MCF 10A (cell line): ENCODE results near the gene GNB1L. TPM values are rescaled to one million over a fixed set of nuclear protein-coding genes. Genes with fewer than 3 reads are reported as not detected.

Experiments used
- BruUV-seq: library from RNA; stranded (reverse); fragments of 400-500 nt; replicated peaks from 2 replicates; lab custom pipeline; 2021; lab: Mats Ljungman, UMichigan
- CTCF ChIA-PET: fragments of 300-600 bp; sonication (Branson Sonifier 250); formaldehyde crosslinking; extraction: SDS; loops from one replicate; lab custom pipeline; 2021; ENCODE audit warnings: antibody characterized with exemption, inconsistent platforms; lab: Yijun Ruan, JAX
- POLR2A ChIA-PET: fragments of 300-600, 350-650 bp; sonication (Branson Sonifier 250); formaldehyde crosslinking; extraction: SDS; loops from one replicate; lab custom pipeline; 2020; ENCODE audit warnings: antibody characterized with exemption, inconsistent platforms; lab: Yijun Ruan, JAX
- DNase-seq: peaks from one replicate; pipeline ENCODE4 v3.0.0-alpha.2; 2018; ENCODE audit not compliant: unreplicated experiment
- H3K27ac Mint-ChIP-seq: one replicate; pipeline ENCODE4 v1.8.0; 2022; ENCODE audit warnings: mild to moderate bottlenecking, low read depth, mixed read lengths; ENCODE audit not compliant: unreplicated experiment
- H3K27me3 Mint-ChIP-seq: one replicate; pipeline ENCODE4 v1.8.0; 2022; ENCODE audit warnings: mixed read lengths; ENCODE audit not compliant: insufficient read depth, unreplicated experiment
- H3K36me3 Mint-ChIP-seq: one replicate; pipeline ENCODE4 v1.8.0; 2022; ENCODE audit warnings: mild to moderate bottlenecking, moderate library complexity, mixed read lengths; ENCODE audit not compliant: insufficient read depth, unreplicated experiment
- H3K4me1 Mint-ChIP-seq: one replicate; pipeline ENCODE4 v1.8.0; 2022; ENCODE audit warnings: mixed read lengths; ENCODE audit not compliant: insufficient read depth, unreplicated experiment
- H3K4me3 Mint-ChIP-seq: one replicate; pipeline ENCODE4 v1.8.0; 2022; ENCODE audit warnings: mild to moderate bottlenecking, moderate library complexity, mixed read lengths; ENCODE audit not compliant: unreplicated experiment
- H3K9me3 Mint-ChIP-seq: one replicate; pipeline ENCODE4 v1.8.0; 2022; ENCODE audit warnings: mixed read lengths; ENCODE audit not compliant: unreplicated experiment
- CTCF ChIP-seq: fragments of 200-600 bp; IDR thresholded peaks from one replicate; pipeline ENCODE4 v1.8.0; 2022; ENCODE audit warnings: antibody characterized with exemption, mild to moderate bottlenecking; ENCODE audit not compliant: unreplicated experiment
- intact Hi-C: fragments of 100-400 bp; cut with micrococcal nuclease; formaldehyde crosslinking; loops from 2 replicates; pipeline ENCODE4 v1.14.1; 2022
- total RNA-seq: library from RNA; stranded (reverse); gene quantifications from 2 replicates; pipeline ENCODE4 v1.2.3, GENCODE V29; 2022

The GNB1L gene
- total RNA-seq, 1 experiment from 2014 or later, result 4.3 TPM

- Mint-ChIP-seq H3K27ac (peak overlapping the region; percentile 86), H3K36me3 (peaks cover 28% of the 10 kb centered on the region), H3K27me3 (no peaks in the 10 kb centered on the region), H3K4me1 (peaks cover 21% of the 10 kb centered on the region), H3K9me3 (no peaks in the 10 kb centered on the region), H3K4me3 (peak overlapping the region; percentile 86)
- DNase-seq, result no peak
- intact Hi-C loops, result loop anchor here (1.0 to 2.0 kb wide), 3 partner anchors 27 to 56 kb away; no protein-coding TSS in a partner anchor
- CTCF ChIA-PET, result interaction anchor here (0.6 kb wide), 2 partner anchors 23 to 48 kb away, joined by 3 read pairs; no protein-coding TSS in a partner anchor
- TF ChIP-seq CTCF, result no peak
- POLR2A ChIA-PET, result interaction anchor here (0.7 to 3.8 kb wide), 17 partner anchors 11 to 938 kb away, joined by 3 to 53 read pairs (median 7); partner anchors contain the start of gene TRMT2A
- BruUV-seq, result no TSS peak
Observed at GRCh38 chr22:19853879-19854777, 546 bp downstream of the GNB1L start.

- H3K27me3 Mint-ChIP-seq, result no peaks in the 10 kb centered on the region
- TF ChIP-seq CTCF, result no peak
- DNase-seq, result no peak
- intact Hi-C loops, result no loop called here
- ChIA-PET CTCF (interaction anchor here (0.6 kb wide), 1 partner anchor 47 kb away, joined by 3 read pairs; no protein-coding TSS in a partner anchor), POLR2A (interaction anchor here (0.7 to 3.8 kb wide), 7 partner anchors 12 to 937 kb away, joined by 3 to 53 read pairs (median 16); no protein-coding TSS in a partner anchor)
- H3K9me3 Mint-ChIP-seq, result no peaks in the 10 kb centered on the region
- peak overlapping the region; percentile 86 for H3K27ac Mint-ChIP-seq
- H3K4me1 Mint-ChIP-seq, result peaks cover 28% of the 10 kb centered on the region
- peak overlapping the region; percentile 86 for H3K4me3 Mint-ChIP-seq
- peaks cover 36% of the 10 kb centered on the region for H3K36me3 Mint-ChIP-seq
- BruUV-seq, result no TSS peak
Observed at GRCh38 chr22:19853058-19853878, 1.4 kb downstream of the GNB1L start.

GRCh38 chr22:19852177-19852781, 2.4 kb downstream of the GNB1L start:
- intact Hi-C loops, result no loop called here
- BruUV-seq, result no TSS peak
- no peak for DNase-seq
- ChIA-PET POLR2A (interaction anchor here (0.7 to 1.2 kb wide), 2 partner anchors 62 to 96 kb away, joined by 3 to 5 read pairs; no protein-coding TSS in a partner anchor), CTCF (interaction anchor here (1.0 to 1.7 kb wide), 4 partner anchors 29 to 122 kb away, joined by 4 to 6 read pairs (median 4); no protein-coding TSS in a partner anchor)
- peak overlapping the region; percentile 86 for H3K4me3 Mint-ChIP-seq
- H3K27me3 Mint-ChIP-seq, result no peaks in the 10 kb centered on the region
- TF ChIP-seq CTCF, result no peak
- H3K36me3 Mint-ChIP-seq, result peaks cover 38% of the 10 kb centered on the region
- H3K27ac Mint-ChIP-seq, result peak overlapping the region; percentile 86
- no peaks in the 10 kb centered on the region for H3K9me3 Mint-ChIP-seq
- peaks cover 28% of the 10 kb centered on the region for H3K4me1 Mint-ChIP-seq
